ENCODE measurements around the gene ARHGAP26. TPM values are rescaled to one million over a fixed set of nuclear protein-coding genes. Genes with fewer than 3 reads are reported as not detected.
"Not testable (repeated sequence)": the region's sequence is repeated elsewhere in the genome, so short reads cannot be mapped to it uniquely, and the experiment has no call there.

Gene ARHGAP26
- total RNA-seq, 1 donor from 2014 or later = 60.3 TPM

- DNase-seq (ENCODE audit: low spot score) = no peak
Measured at GRCh38 chr5:143115381-143115780, 345.2 kb downstream of the ARHGAP26 start.

DNA sequence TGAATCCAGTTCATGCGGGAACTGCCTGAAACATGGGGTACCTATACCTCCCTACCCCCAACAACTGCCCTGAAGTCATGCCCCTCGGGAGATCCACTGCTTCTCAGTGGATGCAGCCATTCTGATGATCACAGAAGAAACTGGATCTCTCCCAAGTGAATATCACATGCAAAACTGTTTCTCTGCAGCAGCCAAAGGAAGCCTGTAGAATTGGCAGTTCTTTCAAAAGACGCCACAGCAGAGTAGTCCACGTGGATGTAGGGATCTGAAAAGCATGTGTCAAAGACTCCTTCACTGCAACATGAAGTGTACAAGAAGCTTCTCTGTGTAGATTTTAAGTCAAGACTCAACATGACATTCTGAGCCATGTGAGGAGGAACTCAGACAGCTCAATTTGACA lies 346.6 kb downstream of the ARHGAP26 start:
- DNase-seq (ENCODE audit: low spot score) = no peak

DNA sequence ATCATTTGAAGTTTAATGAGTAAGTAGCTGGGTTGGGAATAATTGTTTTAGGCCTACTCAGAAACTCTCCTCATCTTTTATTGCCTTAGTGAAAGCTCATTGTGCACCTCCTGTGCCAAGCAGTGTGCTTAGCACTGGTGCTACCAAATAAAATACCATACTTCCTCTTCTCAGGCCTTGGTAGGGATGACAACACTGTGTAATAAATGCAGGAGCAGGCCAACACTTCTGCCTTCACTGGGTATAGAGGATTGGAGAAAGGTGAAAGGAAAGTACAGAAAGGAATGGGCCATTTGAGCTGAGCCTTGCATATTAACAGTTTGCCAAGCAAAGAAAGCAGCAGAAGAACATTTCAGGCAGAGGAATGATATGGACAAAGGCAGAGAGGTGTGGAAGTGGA lies 347.6 kb downstream of the ARHGAP26 start:
- no peak for DNase-seq (ENCODE audit: low spot score)

DNA sequence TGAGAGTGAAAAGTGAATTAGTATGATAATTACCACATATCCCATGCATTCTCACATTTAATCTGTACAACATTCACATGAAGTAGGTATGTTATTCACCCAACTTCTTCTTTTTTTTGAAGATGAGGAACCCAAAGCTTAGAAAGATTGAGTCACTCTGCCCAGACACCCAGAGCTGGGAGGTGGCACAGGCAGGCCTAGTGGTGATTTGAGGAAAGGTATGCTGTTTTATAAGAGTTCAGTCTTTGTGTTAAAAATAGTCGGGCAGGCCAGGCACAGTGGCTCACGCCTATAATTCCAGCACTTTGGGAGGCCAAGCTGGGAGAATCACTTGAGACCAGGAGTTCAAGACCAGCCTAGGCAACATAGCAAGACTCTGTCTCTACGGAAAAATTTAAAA lies 348.0 kb downstream of the ARHGAP26 start:
- DNase-seq (ENCODE audit: low spot score) = no peak

DNA sequence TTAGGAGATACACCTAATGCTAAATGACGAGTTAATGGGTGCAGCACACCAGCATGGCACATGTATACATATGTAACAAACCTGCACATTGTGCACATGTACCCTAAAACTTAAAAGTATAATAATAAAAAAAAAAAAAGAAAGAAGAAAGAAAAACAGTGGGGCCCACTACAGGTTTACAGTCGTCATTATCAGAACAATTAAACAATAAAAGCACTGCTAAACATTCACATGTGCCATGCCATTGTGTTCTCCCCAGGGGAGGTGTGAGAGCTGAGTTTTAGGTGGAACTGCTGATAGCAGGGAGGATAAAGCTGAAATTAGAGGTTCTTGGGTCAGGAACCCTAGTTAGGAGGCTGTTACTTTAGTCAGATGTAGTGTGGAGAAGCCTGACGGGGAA lies 348.6 kb downstream of the ARHGAP26 start:
- not testable (repeated sequence) for DNase-seq (ENCODE audit: low spot score)

GRCh38 chr5:143119291-143119769 lies 349.2 kb downstream of the ARHGAP26 start:
- DNase-seq (ENCODE audit: low spot score) = no peak

DNA sequence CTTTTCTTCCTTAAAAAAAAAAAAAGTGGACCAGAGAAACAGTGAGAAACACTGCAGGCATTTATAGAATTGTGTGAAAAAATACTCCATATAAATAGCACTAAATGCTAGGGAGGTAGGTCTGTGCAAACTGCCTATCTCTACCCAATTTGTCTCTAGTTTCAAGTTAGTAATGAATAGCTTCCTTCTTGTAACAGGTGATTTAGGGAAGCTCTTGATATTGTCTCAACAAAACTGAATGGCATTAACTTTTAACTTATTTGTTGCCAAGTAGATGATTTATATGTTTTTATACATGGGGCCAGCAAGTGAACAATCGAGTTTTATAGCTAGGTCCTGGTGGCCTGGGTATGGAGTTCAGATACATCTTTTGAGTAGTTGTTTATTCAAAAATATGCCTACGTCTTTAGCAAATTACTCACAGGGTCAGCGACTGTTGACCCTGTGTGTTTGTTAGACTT lies 349.7 kb downstream of the ARHGAP26 start:
- no peak for DNase-seq (ENCODE audit: low spot score)

DNA sequence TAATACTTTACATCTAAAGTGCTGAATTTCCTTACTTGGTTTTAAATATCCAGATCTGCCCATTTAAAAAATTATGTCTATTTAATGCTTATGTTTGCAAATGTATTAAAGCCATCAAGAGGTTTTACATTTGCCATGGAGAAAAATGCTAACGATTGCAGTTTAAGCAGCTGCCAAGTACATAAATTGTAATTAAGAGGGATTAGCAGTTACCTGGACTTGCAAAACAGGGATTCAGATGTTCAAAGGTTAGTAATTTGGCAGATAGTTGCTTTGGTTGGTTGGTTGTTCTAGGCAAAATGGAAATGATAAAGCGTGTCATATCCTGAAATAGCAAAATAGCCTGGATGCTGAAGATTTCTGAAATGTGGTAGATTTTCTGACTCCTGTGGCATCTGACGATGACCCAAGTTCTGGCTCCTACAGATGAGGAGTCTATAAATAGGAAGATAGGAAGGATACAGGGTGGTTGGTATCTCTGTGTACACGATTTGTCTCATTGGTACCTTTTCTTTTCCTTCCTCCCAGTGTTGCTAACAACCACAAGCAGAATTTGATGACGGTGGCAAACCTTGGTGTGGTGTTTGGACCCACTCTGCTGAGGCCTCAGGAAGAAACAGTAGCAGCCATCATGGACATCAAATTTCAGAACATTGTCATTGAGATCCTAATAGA lies 350.4 kb downstream of the ARHGAP26 start:
- DNase-seq (ENCODE audit: low spot score) = no peak

GRCh38 chr5:143121135-143121475 lies 350.9 kb downstream of the ARHGAP26 start:
- no peak for DNase-seq (ENCODE audit: low spot score)

GRCh38 chr5:143124593-143124992 lies 354.4 kb downstream of the ARHGAP26 start:
- DNase-seq (ENCODE audit: low spot score) = no peak

DNA sequence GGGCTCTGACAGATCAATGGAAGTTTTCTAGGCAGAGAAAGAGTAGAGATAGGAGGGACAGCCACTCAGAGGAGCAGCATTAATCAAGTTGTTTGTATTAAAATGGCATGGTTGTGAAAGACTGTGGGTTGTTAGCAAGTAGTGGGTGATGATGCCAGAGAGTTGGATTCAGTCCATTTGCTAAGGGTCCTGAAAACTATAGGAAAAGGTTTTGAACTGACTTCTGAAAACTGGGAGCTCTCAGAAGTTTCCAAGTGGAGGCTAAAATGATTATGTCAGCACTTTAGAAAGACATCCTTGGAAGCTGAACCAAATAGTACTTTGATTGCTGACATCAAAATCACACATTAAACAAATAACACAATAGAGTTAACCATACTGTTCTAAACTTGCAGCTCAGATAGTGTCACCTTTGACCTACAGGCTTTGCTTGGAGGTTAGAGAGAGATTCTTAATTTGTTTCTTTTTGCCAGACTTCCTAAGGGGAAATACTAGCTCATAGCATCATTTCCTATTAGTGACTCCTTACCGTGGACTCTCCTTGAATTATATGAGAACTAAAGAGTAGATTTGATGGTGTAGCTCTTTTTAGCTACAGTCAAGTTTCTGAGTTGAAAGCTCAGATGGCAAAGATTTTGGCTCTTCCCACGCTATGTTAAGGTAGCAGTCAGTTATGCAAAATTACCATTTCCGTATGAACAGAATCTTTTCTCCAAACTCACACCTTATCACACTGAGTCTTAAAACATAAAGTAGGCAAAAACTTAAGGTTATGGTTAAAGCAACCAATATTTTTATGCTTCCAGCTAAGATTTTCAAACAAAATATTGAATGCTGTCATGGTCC lies 356.2 kb downstream of the ARHGAP26 start:
- no peak for DNase-seq (ENCODE audit: low spot score)

- DNase-seq (ENCODE audit: low spot score) = no peak
Measured at GRCh38 chr5:143128412-143129071, 358.4 kb downstream of the ARHGAP26 start.

DNA sequence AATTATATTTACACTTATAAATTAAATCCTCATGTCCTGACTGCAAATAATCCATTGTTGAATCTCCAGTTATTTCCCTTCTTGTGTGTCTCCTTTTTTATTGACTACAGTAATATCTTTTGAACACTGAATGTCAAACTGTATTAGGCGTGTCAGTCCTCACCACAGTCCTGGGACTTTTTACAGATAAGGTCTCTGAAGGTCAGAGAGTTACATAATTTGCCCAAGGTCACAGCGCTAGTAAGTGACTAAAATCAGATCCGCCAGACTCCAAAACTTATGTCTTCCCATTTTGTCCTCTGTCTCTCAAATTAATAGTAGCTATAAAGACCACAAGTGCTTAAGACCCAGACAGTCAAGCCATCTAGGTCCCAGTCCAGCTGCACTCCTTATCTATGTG lies 359.0 kb downstream of the ARHGAP26 start:
- no peak for DNase-seq (ENCODE audit: low spot score)

- DNase-seq (ENCODE audit: low spot score) = no peak
Measured at GRCh38 chr5:143129910-143130612, 359.9 kb downstream of the ARHGAP26 start.

DNA sequence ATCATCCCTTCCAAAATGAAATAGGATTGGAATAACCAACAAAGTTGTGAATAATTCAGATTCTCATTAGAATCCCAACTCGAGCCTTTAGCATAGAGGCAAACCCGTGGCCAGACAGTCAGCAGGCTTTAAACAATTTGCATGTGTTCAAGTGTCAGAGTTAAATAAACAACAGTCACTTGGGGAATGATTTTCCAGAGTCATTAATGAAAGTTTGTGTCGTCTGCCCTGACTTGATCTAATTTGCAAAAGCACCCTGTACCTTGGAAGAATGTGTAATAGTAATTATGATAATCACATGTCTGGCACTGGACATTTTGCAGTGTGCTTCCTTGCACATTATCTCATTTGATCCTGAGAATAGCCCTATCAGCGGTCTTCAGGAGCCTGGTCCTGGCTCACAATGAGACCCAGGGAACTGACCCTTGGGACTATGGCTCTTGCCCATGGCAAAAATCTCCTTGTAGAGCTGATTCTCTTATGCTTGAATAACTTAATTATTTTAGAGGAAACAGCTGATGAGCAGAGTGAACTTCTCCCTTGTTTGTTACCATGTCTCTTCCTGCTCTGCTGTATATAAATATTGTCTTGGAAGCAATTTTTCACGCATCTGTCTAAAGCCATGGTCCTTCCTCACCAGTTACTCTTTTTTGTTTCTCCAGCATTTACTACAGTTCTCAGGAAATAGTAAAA lies 360.6 kb downstream of the ARHGAP26 start:
- DNase-seq (ENCODE audit: low spot score) = no peak

DNA sequence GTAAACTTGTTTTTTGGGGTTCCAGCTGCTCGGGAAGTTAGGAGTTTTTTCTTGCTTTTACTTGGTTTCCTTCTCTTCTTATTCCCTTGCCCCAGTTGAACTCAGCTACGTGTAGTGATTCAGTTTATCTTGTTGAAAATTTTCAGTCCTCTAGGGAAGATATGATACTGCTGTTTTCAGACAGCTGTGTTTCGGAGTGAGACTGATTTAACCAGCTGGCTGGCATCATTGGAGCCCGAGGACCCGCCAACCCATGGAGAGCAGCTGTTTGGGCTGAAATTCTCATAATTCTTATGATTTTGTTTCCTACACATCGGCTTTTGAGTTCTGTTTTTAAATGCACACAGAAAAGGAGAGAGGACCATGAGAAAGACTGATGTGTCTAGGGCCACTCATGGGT lies 361.8 kb downstream of the ARHGAP26 start:
- DNase-seq (ENCODE audit: low spot score) = no peak

GRCh38 chr5:143132739-143133138 lies 362.6 kb downstream of the ARHGAP26 start:
- DNase-seq (ENCODE audit: low spot score) = no peak

GRCh38 chr5:143133721-143134120 lies 363.5 kb downstream of the ARHGAP26 start:
- no peak for DNase-seq (ENCODE audit: low spot score)

DNA sequence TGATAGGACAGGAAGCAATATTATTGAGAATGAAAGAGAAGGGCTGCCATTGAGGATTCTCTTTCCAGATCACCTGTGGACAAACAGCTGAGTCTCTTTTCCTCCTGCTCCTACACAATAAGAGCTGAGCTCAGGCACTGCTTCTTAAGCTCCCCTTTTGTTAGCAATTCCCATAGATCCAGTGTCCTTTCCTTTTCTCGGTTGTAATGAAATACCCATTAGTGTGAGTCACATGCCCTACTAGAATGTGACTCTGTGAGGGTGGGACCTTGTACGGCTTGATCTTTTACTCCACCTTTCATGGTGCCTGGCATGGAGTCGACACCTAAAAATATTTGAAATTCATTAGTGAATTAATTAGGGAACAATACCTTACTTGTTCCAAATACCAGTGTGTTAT lies 364.1 kb downstream of the ARHGAP26 start:
- no peak for DNase-seq (ENCODE audit: low spot score)

- DNase-seq (ENCODE audit: low spot score) = no peak
Measured at GRCh38 chr5:143134900-143135299, 364.7 kb downstream of the ARHGAP26 start.

- DNase-seq (ENCODE audit: low spot score) = peak; percentile 28
Measured at GRCh38 chr5:143135832-143136551, 365.8 kb downstream of the ARHGAP26 start.

Measured in mucosa of gallbladder (tissue), 1 donor.